Neural cell (in vitro differentiated cells): ENCODE measurements around the gene LRRC4B. TPM values are rescaled to one million over a fixed set of nuclear protein-coding genes. Genes with fewer than 3 reads are reported as not detected.

Source experiments
- H2AFZ ChIP-seq: fragments of 200-600, 300-800 bp; sonication (generic), shearing (Covaris generic); 2 replicates; pipeline ENCODE4 v1.6.0; 2014; ENCODE audit warnings: low read depth, mild to moderate bottlenecking, antibody characterized with exemption, low read length, moderate library complexity
- H3F3A ChIP-seq: fragments of 200-600 bp; shearing (Covaris generic); 2 replicates; pipeline ENCODE4 v1.6.1; 2016; ENCODE audit warnings: mild to moderate bottlenecking, moderate library complexity, mixed read lengths, antibody characterized with exemption, low read length; ENCODE audit not compliant: insufficient read depth, poor library complexity, severe bottlenecking
- H3K27ac ChIP-seq: fragments of 200-600, 300-800 bp; sonication (generic), shearing (Covaris generic); 2 replicates; pipeline ENCODE4 v1.5.1; 2014; ENCODE audit warnings: mild to moderate bottlenecking, low read length, moderate library complexity
- H3K27me3 ChIP-seq: fragments of 300-800, 200-600 bp; sonication (generic), shearing (Covaris generic); 2 replicates; pipeline ENCODE4 v1.6.0; 2014; ENCODE audit warnings: mild to moderate bottlenecking, low read depth, low read length, moderate library complexity; ENCODE audit not compliant: insufficient read depth
- H3K36me3 ChIP-seq: fragments of 300-800, 200-600 bp; sonication (generic), shearing (Covaris generic); 2 replicates; pipeline ENCODE4 v1.5.1; 2014; ENCODE audit warnings: mild to moderate bottlenecking, antibody characterized with exemption, low read length, moderate library complexity; ENCODE audit not compliant: insufficient read depth
- H3K4me2 ChIP-seq: fragments of 300-800, 200-600 bp; sonication (generic), shearing (Covaris generic); 2 replicates; pipeline ENCODE4 v1.6.0; 2014; ENCODE audit warnings: mild to moderate bottlenecking, low read length
- H3K4me3 ChIP-seq: fragments of 300-800, 200-600 bp; sonication (generic), shearing (Covaris generic); 2 replicates; pipeline ENCODE4 v1.5.1; 2014; ENCODE audit warnings: mild to moderate bottlenecking, low read length, moderate library complexity
- H3K79me2 ChIP-seq: fragments of 200-600 bp; shearing (Covaris generic); replicated peaks from 2 replicates; pipeline ENCODE4 v1.6.0; 2014; ENCODE audit warnings: mild to moderate bottlenecking, low read length, moderate library complexity; ENCODE audit not compliant: insufficient read depth
- H3K9ac ChIP-seq: fragments of 300-800, 200-600 bp; sonication (generic), shearing (Covaris generic); 2 replicates; pipeline ENCODE4 v1.6.1; 2016; ENCODE audit warnings: mild to moderate bottlenecking, low read length, mixed read lengths
- H3K9me2 ChIP-seq: fragments of 200-600 bp; shearing (Covaris generic); 2 replicates; pipeline ENCODE4 v1.6.1; 2016; ENCODE audit warnings: mild to moderate bottlenecking, low read length, mixed read lengths; ENCODE audit not compliant: insufficient read depth
- H3K9me3 ChIP-seq: fragments of 200-600, 300-800 bp; sonication (generic), shearing (Covaris generic); 2 replicates; pipeline ENCODE4 v1.6.1; 2016; ENCODE audit warnings: mild to moderate bottlenecking, mixed run types, low read length, moderate library complexity, mixed read lengths
- H4K20me1 ChIP-seq: fragments of 200-600 bp; shearing (Covaris generic); 2 replicates; pipeline ENCODE4 v1.6.1; 2016; ENCODE audit warnings: mild to moderate bottlenecking, mixed run types; ENCODE audit not compliant: insufficient read depth
- CTCF ChIP-seq: fragments of 450-650 bp; IDR thresholded peaks from 2 replicates; pipeline ENCODE4 v1.5.1; 2014; ENCODE audit warnings: antibody characterized with exemption, mild to moderate bottlenecking, moderate library complexity; ENCODE audit not compliant: poor library complexity, severe bottlenecking
- EP300 ChIP-seq: fragments of 450-650 bp; conservative IDR thresholded peaks from 2 replicates; pipeline ENCODE4 v1.6.1; 2014; ENCODE audit warnings: antibody characterized with exemption, mild to moderate bottlenecking, moderate library complexity; ENCODE audit not compliant: poor library complexity, severe bottlenecking
- EZH2 ChIP-seq: fragments of 200-600, 300-800 bp; shearing (Covaris generic), sonication (generic); IDR thresholded peaks from 2 replicates; pipeline ENCODE4 v1.6.1; 2014; ENCODE audit warnings: antibody characterized with exemption, low read length, borderline replicate concordance, mild to moderate bottlenecking; ENCODE audit not compliant: insufficient read depth, poor library complexity, severe bottlenecking
- MXI1 ChIP-seq: fragments of 450-650 bp; conservative IDR thresholded peaks from 2 replicates; pipeline ENCODE4 v1.6.1; 2014; ENCODE audit warnings: antibody characterized with exemption, mild to moderate bottlenecking; ENCODE audit not compliant: poor library complexity, severe bottlenecking
- POLR2AphosphoS5 ChIP-seq: IDR thresholded peaks from 2 replicates; pipeline ENCODE4 v1.6.1; 2012
- RAD21 ChIP-seq: fragments of 450-650 bp; conservative IDR thresholded peaks from 2 replicates; pipeline ENCODE4 v1.6.1; 2014; ENCODE audit warnings: antibody characterized with exemption, mild to moderate bottlenecking, moderate library complexity
- REST ChIP-seq: IDR thresholded peaks from 2 replicates; pipeline ENCODE4 v1.6.1; 2012; ENCODE audit warnings: borderline replicate concordance
- SMC3 ChIP-seq: fragments of 450-650 bp; conservative IDR thresholded peaks from 2 replicates; pipeline ENCODE4 v1.6.1; 2014; ENCODE audit warnings: antibody characterized with exemption, mild to moderate bottlenecking, moderate library complexity; ENCODE audit not compliant: poor library complexity
- TAF1 ChIP-seq: IDR thresholded peaks from 2 replicates; pipeline ENCODE4 v1.6.1; 2012; ENCODE audit warnings: low read depth
- polyA plus RNA-seq: library from polyadenylated mRNA; depleted of rRNA; stranded (reverse); fragments of >200 nt; gene quantifications from 2 replicates; pipeline ENCODE4 v1.2.3, GENCODE V29; 2014

The LRRC4B gene
- polyA plus RNA-seq, 1 donor from 2014 or later: 83.1 TPM

- H4K20me1 ChIP-seq: no peaks in the 10 kb centered on the region
- H3K36me3 ChIP-seq: no peaks in the 10 kb centered on the region
- H3K9ac ChIP-seq: no peak overlapping the region
- TF ChIP-seq REST (no peak), EZH2 (no peak), MXI1 (no peak), SMC3 (no peak), POLR2AphosphoS5 (no peak)
- H3K4me2 ChIP-seq: no peak overlapping the region
- no peaks in the 10 kb centered on the region for H3K27me3 ChIP-seq
- peaks cover under 1% of the 10 kb centered on the region for H3F3A ChIP-seq
- no peak overlapping the region for H3K4me3 ChIP-seq
- no peak overlapping the region for H3K27ac ChIP-seq
- no peak overlapping the region for H2AFZ ChIP-seq
- H3K9me2 ChIP-seq: no peaks in the 10 kb centered on the region
- no peaks in the 10 kb centered on the region for H3K9me3 ChIP-seq
- H3K79me2 ChIP-seq: peaks cover 18% of the 10 kb centered on the region
Observed at GRCh38 chr19:50482271-50482855, 85.9 kb downstream of the LRRC4B start.

- H3K79me2 ChIP-seq: peaks cover 21% of the 10 kb centered on the region
- no peak overlapping the region for H3K4me2 ChIP-seq
- no peak for TF ChIP-seq EP300
- no peak for TF ChIP-seq MXI1
- TF ChIP-seq CTCF: no peak
- no peak for TF ChIP-seq EZH2
- TF ChIP-seq POLR2AphosphoS5: no peak
- TF ChIP-seq TAF1: no peak
- TF ChIP-seq RAD21: no peak
- TF ChIP-seq REST: no peak
- TF ChIP-seq SMC3: no peak
- no peaks in the 10 kb centered on the region for H3K9me3 ChIP-seq
- no peaks in the 10 kb centered on the region for H3K27me3 ChIP-seq
- no peaks in the 10 kb centered on the region for H3K9me2 ChIP-seq
- H3K36me3 ChIP-seq: no peaks in the 10 kb centered on the region
- H3F3A ChIP-seq: peaks cover 3% of the 10 kb centered on the region
- no peak overlapping the region for H3K9ac ChIP-seq
- H3K27ac ChIP-seq: no peak overlapping the region
- H2AFZ ChIP-seq: no peak overlapping the region
- no peak overlapping the region for H3K4me3 ChIP-seq
- no peaks in the 10 kb centered on the region for H4K20me1 ChIP-seq
Observed at GRCh38 chr19:50481351-50482149, 86.7 kb downstream of the LRRC4B start.
